ENCODE data around the gene RBM25.

Gene RBM25

GRCh38 chr14:73058224-73058921 lies at the start of gene RBM25 (continued):
- TF ChIP-seq ZBTB11 (tag by site-specific recombination; conservative IDR thresholded peaks at IDR 0.05; ENCODE audit: low read depth) (peak; percentile 27; the same call in 1 of the 2 replicates), ZNF239 (tag by site-specific recombination; IDR thresholded peaks at IDR 0.05) (no peak), TCF7L2 (IDR thresholded peaks at IDR 0.05; ENCODE audit: borderline replicate concordance, low read depth, low read length) (0 out of 2 replicates have a peak, but pooled peaks have one; percentile 44), WT1 (tag by site-specific recombination; IDR thresholded peaks at IDR 0.05) (no peak), ZNF623 (tag by site-specific recombination; IDR thresholded peaks at IDR 0.05) (no peak), ZNF677 (tag by site-specific recombination; IDR thresholded peaks at IDR 0.05) (no peak), ZNF549 (tag by site-specific recombination; IDR thresholded peaks at IDR 0.05) (no peak), ZNF558 (tag by site-specific recombination; IDR thresholded peaks at IDR 0.05) (no peak), ZNF585B (tag by site-specific recombination; IDR thresholded peaks at IDR 0.05) (no peak), ZNF670 (tag by site-specific recombination; IDR thresholded peaks at IDR 0.05; ENCODE audit: low read depth) (no peak), PRDM1 (tag by site-specific recombination; IDR thresholded peaks at IDR 0.05) (no peak), ZNF639 (tag by site-specific recombination; IDR thresholded peaks at IDR 0.05) (peak; percentile 80), ZNF596 (tag by site-specific recombination; IDR thresholded peaks at IDR 0.05) (no peak), ZNF211 (tag by site-specific recombination; IDR thresholded peaks at IDR 0.05; ENCODE audit: low read depth) (no peak), ZNF202 (tag by site-specific recombination; IDR thresholded peaks at IDR 0.05; ENCODE audit: borderline replicate concordance) (no peak), GLI2 (tag by site-specific recombination; IDR thresholded peaks at IDR 0.05; ENCODE audit: borderline replicate concordance, low read depth) (no peak), ZNF843 (tag by site-specific recombination; IDR thresholded peaks at IDR 0.05) (peak; percentile 33; the same call in 1 of the 2 replicates), ZNF785 (tag by site-specific recombination; IDR thresholded peaks at IDR 0.05) (no peak), ZNF791 (tag by site-specific recombination; IDR thresholded peaks at IDR 0.05) (no peak), ZNF138 (tag by site-specific recombination; IDR thresholded peaks at IDR 0.05; ENCODE audit: borderline replicate concordance) (no peak), ZNF600 (tag by site-specific recombination; IDR thresholded peaks at IDR 0.05) (no peak), REST (tag by site-specific recombination; IDR thresholded peaks at IDR 0.05) (no peak), ZNF473 (tag by site-specific recombination; IDR thresholded peaks at IDR 0.05) (no peak), ZNF423 (tag by site-specific recombination; IDR thresholded peaks at IDR 0.05) (no peak), ZBTB49 (tag by site-specific recombination; IDR thresholded peaks at IDR 0.05; ENCODE audit: low read depth) (no peak), ZNF274 (IDR thresholded peaks at IDR 0.05; ENCODE audit: low read length) (no peak), ZNF274 (tag by site-specific recombination; IDR thresholded peaks at IDR 0.05; ENCODE audit: borderline replicate concordance) (no peak), MEIS1 (CRISPR knock-in tag; IDR thresholded peaks at IDR 0.05; ENCODE audit: borderline replicate concordance) (no peak), MZF1 (tag by site-specific recombination; IDR thresholded peaks at IDR 0.05; ENCODE audit: borderline replicate concordance) (no peak)

Measured in HEK293 (cell line).